ENCODE results near the gene PRRX2. TPM values are rescaled to one million over a fixed set of nuclear protein-coding genes. Genes with fewer than 3 reads are reported as not detected.

The PRRX2 gene
- total and polyA plus RNA-seq, 4 donors, result 0.03 to 0.08 TPM; not detected in 2

DNA sequence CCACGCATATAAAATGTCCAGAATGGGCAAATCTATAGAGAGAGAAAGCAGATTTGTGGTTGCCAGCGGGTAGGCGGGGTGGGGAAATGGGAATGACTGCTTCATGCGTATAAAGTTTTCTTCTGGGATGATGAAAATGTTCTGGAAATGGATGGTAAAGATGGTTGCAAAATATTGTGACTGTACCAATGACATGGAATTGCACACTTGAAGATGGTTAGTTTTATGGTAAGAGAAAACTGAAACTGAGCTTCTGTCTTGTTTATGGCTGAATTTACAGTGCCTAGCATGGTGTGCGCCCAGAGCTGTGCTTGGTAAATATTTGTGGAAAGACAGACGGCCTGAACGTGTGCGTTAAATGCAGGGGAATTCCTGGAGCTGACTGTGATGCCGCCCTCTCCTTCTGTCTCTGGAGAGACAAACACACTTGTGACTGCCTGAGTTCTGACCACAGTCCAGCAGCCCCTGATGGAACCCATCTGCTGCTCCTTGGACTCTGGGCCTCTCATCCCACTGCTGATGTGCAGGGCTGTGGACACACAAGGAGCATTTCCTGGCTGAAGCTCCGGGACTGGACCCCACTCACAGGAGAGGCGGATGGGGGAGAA, 96.0 kb downstream of the PRRX2 start:
- H3K9ac ChIP-seq (ENCODE audit: low read depth in 1 of 2, low read length in 2 of 2), result no peak overlapping the region
- H3K4me1 ChIP-seq (ENCODE audit: control insufficient read depth in 4 of 4, insufficient read depth in 4 of 4, low read length in 3 of 4), result peaks cover 0 to 3% (median 0%) of the 10 kb centered on the region in 4 donors
- H3K27me3 ChIP-seq (ENCODE audit: control insufficient read depth in 4 of 4, insufficient read depth in 4 of 4, low read length in 3 of 4), result no peaks in the 10 kb centered on the region
- H3K27ac ChIP-seq (ENCODE audit: low read depth in 1 of 2, low read length in 2 of 2), result peak overlapping the region; percentile 55 to 69
- no peak overlapping the region for H3K4me3 ChIP-seq (ENCODE audit: low read depth in 1 of 3, low read length in 3 of 3)
- TF ChIP-seq ATF3 (IDR thresholded peaks at IDR 0.05), result no peak
- TF ChIP-seq RAD21 (IDR thresholded peaks at IDR 0.05), result no peak
- TF ChIP-seq CTCF (IDR thresholded peaks at IDR 0.05; ENCODE audit: low read depth, low read length, missing input control), result no peak
- TF ChIP-seq EGR1 (IDR thresholded peaks at IDR 0.05; ENCODE audit: low read depth in 2 of 2), result no peak
- TF ChIP-seq ZBTB33 (IDR thresholded peaks at IDR 0.05), result no peak
- no peak for TF ChIP-seq REST (IDR thresholded peaks at IDR 0.05)
- no peak for TF ChIP-seq TAF1 (conservative IDR thresholded peaks at IDR 0.05)
- H3K9me3 ChIP-seq (ENCODE audit: control insufficient read depth in 4 of 4, low read length in 3 of 4), result no peaks in the 10 kb centered on the region
- no peaks in the 10 kb centered on the region for H3K36me3 ChIP-seq (ENCODE audit: control insufficient read depth in 4 of 4, insufficient read depth in 3 of 4, low read depth in 1 of 4, low read length in 3 of 4)
- 47% methylated on average over 11 of the region's 11 CpGs for WGBS
- DNase-seq (ENCODE audit: low spot score), result no peak

DNA sequence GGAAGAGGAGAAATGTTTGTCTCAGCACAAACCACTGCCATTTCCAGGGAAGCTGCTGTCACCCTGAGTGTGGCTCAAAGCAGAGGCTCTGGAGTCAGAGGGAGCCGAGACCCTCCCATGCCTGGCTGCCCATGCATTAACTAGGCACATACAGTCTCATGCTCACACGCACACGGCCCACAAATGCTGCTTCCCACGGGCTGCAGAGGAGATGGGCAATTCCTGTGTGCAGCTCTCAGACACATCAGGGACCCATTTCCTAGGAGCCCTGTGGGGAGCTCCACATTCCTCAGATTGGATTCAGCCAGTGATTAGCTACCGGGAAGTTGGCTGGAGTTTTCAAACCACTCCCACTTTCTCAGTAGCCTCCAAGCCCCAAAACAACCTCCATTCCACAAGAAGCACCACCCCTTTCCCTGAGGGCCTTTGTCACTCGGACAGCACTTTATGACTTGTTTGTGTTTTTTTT, 96.5 kb downstream of the PRRX2 start:
- no peaks in the 10 kb centered on the region for H3K36me3 ChIP-seq (ENCODE audit: control insufficient read depth in 4 of 4, insufficient read depth in 3 of 4, low read depth in 1 of 4, low read length in 3 of 4)
- TF ChIP-seq ATF3 (IDR thresholded peaks at IDR 0.05) (no peak), ZBTB33 (IDR thresholded peaks at IDR 0.05) (no peak), NR2F2 (IDR thresholded peaks at IDR 0.05) (no peak), HNF4G (IDR thresholded peaks at IDR 0.05) (no peak), YY1 (IDR thresholded peaks at IDR 0.05) (no peak), MAX (IDR thresholded peaks at IDR 0.05) (no peak), REST (IDR thresholded peaks at IDR 0.05) (no peak), FOXA1 (IDR thresholded peaks at IDR 0.05) (no peak)
- H3K27me3 ChIP-seq (ENCODE audit: control insufficient read depth in 4 of 4, insufficient read depth in 4 of 4, low read length in 3 of 4), result no peaks in the 10 kb centered on the region
- no peak overlapping the region for H3K4me3 ChIP-seq (ENCODE audit: low read depth in 1 of 3, low read length in 3 of 3)
- H3K9ac ChIP-seq (ENCODE audit: low read depth in 1 of 2, low read length in 2 of 2), result no peak overlapping the region
- 58% methylated on average over 6 of the region's 6 CpGs for WGBS
- peak overlapping the region; percentile 55 to 69 for H3K27ac ChIP-seq (ENCODE audit: low read depth in 1 of 2, low read length in 2 of 2)
- DNase-seq (ENCODE audit: low spot score), result no peak
- peaks cover 0 to 3% (median 0%) of the 10 kb centered on the region in 4 donors for H3K4me1 ChIP-seq (ENCODE audit: control insufficient read depth in 4 of 4, insufficient read depth in 4 of 4, low read length in 3 of 4)
- H3K9me3 ChIP-seq (ENCODE audit: control insufficient read depth in 4 of 4, low read length in 3 of 4), result no peaks in the 10 kb centered on the region

Data from liver (tissue), 9 donors.